ENCODE measurements around the gene XXYLT1.

Gene XXYLT1

GRCh38 chr3:195025884-195026200 is 245.1 kb downstream of the XXYLT1 start:
- DNase-seq (ENCODE audit: low read depth in 2 of 2), result no peak

- no peak for DNase-seq (ENCODE audit: low read depth in 2 of 2)
These were observed 245.7 kb downstream of the XXYLT1 start for GRCh38 chr3:195025056-195025883.

- DNase-seq (ENCODE audit: low read depth in 2 of 2), result no peak
These were observed 247.0 kb downstream of the XXYLT1 start for GRCh38 chr3:195023989-195024388.

- no peak for DNase-seq (ENCODE audit: low read depth in 2 of 2)
These were observed 247.4 kb downstream of the XXYLT1 start for GRCh38 chr3:195023576-195023975.

GRCh38 chr3:195021692-195022091 is 249.3 kb downstream of the XXYLT1 start:
- no peak for DNase-seq (ENCODE audit: low read depth in 2 of 2)

GRCh38 chr3:195020921-195021320 is 250.0 kb downstream of the XXYLT1 start:
- no peak for DNase-seq (ENCODE audit: low read depth in 2 of 2)

GRCh38 chr3:195020185-195020584 is 250.8 kb downstream of the XXYLT1 start:
- no peak for DNase-seq (ENCODE audit: low read depth in 2 of 2)

GRCh38 chr3:195019335-195019734 is 251.6 kb downstream of the XXYLT1 start:
- no peak for DNase-seq (ENCODE audit: low read depth in 2 of 2)
